CD4-positive, alpha-beta T cell treated with Interleukin-2 at 100 ng/mL for 4 hours (primary cell): ENCODE results near the gene RPS18.
A peak's percentile ranks its signal among the peaks of the same experiment; 100 is the strongest.
"Not testable (repeated sequence)": the region's sequence is repeated elsewhere in the genome, so short reads cannot be mapped to it uniquely, and the experiment has no call there.

Experiments used
- DNase-seq: peaks from one replicate; pipeline ENCODE4 v3.0.0-alpha.2; 2020; ENCODE audit warnings: low spot score

RPS18 gene

GRCh38 chr6:33272275-33273128 lies 627 bp downstream of the RPS18 start:
- DNase-seq: peak; percentile 10

DNA sequence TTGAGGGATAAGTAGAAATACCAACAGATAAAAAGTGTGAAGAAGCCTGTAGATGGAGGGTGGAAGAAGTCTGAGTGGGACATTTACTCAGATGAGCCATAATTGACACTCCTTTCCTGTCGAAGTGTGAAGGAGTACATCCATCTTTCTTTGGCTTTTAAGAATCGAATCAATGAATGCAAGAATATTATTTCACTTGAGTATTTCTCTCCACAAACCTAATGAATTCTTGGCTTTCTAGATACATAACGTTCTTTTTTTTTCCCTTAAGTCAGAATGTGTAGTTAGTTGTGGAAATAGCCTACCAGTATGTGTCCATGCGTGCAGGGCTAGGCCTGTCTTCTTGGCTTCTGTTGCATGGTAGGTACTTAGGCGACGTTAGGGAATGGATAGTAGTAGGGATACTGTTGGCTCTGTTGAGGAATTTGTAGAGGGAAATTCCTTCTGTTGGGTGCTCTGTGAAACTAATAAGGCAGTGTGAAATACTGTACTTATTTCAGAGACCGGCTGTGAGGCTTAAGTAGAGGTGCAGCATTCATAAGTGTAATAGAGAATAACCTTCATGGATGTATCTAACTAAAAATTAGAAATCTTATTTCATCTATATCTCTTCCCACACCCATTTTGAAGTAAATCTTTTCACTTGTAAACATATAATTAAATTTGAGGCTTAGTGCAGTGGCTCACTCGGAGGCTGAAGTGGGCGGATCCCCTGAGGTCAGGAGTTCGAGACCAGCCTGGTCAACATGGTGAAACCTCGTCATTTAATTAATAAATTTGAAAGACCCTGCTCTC lies 1.5 kb downstream of the RPS18 start:
- DNase-seq: no peak

DNA sequence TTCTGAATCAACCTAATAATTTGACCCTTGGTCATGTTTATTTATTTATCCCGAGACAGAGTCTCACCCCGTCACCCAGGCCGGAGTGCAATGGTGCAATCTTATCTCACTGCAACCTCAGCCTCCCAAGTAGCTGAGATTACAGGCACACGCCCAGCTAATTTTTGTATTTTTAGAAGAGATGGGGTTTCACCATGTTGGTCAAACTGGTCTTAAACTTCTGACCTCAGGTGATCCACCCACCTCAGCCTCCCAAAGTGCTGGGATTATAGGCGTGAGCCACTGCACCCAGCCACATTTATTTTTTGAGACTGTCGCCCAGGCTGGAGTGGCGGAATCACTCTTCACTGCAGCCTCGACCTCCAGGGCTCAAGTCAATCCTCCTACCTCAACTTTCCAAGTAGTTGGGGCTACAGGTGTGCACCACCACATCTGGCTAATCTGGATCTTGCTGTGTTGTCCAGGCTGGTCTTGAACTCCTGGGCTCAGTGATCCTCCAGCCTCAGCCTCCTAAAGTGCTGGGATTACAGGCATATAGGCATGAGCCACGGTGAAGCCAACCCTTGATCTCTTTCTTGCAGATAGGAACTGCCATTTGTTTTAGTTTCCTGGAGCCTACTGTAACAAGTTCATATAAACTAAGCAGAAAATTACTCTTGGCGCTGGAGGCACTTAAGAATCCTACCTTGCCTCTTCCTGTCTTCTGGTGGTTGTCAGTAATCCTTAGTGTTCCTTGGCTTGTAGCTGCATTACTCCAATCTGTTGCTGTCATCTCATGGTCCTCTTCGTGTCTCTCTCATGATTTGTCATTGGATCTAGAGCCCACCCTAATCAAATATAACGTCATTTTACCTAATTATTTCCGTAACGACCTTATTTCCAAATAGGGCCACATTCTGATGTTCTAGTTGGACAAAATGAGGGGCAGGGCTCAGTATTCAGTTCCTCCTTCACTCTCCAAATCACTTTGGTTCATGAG lies 2.3 kb downstream of the RPS18 start:
- DNase-seq: no peak

DNA sequence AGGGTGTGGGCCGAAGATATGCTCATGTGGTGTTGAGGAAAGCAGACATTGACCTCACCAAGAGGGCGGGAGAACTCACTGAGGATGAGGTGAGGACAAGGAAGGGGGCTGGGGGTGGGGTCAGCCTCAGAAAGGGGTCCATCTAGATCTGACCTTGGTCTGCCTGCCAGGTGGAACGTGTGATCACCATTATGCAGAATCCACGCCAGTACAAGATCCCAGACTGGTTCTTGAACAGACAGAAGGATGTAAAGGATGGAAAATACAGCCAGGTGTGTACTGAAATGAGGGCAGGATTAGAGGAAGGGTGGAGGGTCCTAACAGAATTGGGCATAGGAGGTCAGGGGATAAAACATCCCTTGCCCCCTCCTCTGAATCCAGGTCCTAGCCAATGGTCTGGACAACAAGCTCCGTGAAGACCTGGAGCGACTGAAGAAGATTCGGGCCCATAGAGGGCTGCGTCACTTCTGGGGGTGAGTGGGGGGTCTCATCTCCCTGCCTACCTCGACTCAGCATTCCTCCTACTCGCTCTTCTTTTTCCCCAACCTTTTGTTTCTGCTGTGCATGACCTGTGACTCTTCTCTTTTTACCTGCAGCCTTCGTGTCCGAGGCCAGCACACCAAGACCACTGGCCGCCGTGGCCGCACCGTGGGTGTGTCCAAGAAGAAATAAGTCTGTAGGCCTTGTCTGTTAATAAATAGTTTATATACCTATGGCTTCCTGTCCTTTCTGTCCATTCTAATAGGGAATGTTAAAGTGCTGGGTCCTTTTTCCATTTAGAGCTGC lies 4.1 kb downstream of the RPS18 start:
- not testable (repeated sequence) for DNase-seq

DNA sequence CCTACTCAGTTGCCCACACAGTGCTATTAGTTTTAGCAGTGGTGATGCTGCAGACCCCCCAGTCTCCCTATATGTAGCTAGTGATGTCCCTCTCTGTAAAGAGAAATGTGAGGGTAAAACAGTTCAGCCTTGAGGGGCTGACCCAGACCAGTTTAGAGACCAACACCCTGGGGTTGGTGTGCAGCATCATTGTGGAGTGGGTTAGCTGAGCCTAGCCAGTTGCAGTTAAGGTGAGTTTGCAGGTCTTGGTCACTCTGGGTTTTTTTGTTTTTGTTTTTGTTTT lies 4.6 kb downstream of the RPS18 start:
- DNase-seq: no peak

- peak; percentile 70 for DNase-seq
Measured at GRCh38 chr6:33276864-33277662, 5.2 kb downstream of the RPS18 start, which contains the start of gene B3GALT4. Gene B3GALT4 (plus strand): TSS chr6:33277123. CDS start chr6:33277420, 297 bp downstream.

DNA sequence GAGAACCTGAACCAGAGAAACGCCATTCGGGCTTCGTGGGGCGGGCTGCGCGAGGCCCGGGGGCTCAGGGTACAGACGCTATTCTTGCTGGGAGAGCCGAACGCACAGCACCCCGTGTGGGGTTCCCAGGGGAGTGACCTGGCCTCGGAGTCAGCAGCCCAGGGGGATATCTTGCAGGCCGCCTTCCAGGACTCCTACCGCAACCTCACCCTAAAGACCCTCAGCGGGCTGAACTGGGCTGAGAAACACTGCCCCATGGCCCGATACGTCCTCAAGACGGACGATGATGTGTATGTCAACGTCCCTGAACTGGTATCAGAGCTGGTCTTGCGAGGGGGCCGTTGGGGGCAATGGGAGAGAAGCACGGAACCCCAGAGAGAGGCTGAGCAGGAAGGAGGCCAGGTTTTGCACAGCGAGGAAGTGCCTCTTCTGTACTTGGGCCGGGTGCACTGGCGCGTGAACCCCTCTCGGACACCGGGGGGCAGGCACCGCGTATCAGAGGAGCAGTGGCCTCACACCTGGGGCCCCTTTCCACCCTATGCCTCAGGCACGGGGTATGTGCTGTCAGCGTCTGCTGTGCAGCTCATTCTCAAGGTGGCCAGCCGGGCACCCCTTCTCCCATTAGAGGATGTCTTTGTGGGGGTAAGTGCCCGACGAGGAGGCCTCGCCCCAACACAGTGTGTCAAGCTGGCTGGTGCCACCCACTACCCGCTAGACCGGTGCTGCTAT lies 6.0 kb downstream of the RPS18 start:
- no peak for DNase-seq

DNA sequence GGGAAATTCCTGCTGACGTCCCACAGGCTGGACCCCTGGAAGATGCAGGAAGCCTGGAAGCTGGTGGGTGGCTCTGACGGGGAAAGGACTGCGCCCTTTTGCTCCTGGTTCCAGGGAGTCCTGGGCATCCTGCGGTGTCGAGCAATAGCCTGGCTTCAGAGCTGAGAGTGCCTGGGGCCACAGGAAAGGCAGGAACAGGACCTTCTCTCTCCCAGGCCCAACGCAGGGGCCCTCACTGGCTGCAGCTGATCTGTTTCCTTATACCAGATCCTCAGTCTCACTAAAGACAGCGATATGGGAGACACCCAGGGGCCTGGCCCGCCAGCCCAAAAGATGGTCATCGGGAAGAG lies 6.5 kb downstream of the RPS18 start:
- no peak for DNase-seq

DNA sequence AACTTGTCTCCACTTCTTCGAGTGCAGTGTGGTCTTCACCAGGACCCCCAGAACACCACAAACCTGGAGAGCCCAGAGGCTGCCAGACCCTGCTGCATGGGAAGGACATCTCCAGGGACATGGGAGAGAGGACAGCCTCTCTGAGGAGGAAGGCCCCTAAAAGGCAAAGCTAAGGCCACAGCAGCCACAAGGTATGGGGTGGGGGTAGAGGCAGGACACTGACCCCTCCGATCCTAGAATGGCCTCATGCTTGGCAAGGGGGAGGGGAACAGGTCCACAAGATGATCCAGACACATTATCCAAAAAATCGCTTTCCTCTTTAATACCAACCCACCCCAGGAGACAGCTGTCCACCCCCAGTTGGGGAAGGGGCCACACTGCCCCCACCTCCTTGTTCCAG lies 6.9 kb downstream of the RPS18 start:
- DNase-seq: no peak

- no peak for DNase-seq
Measured at GRCh38 chr6:33279257-33279695, 7.4 kb downstream of the RPS18 start.

DNA sequence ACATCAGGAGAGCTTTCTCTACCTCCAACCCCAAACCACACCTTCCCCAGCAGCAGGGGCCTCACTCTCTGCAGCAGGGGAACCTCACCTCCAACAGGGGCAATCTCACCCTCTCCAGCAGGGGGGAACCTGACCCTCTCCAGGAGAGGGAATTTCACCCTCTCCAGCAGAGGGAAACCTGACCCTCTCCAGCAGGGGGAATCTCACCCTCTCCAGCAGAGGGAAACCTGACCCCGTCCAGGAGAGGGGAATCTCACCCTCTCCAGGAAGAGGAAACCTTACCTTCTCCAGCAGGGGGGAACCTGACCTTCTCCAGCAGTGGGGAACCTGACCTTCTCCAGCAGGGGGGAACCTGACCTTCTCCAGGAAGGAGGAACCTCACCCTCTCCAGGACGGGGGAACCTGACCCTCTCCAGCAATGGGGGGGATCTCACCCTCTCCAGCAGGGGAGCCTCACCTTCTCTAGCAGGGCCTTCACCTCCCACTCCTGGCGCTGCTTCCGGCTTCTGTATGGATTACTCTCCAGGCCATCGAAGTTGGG lies 8.2 kb downstream of the RPS18 start:
- DNase-seq: no peak

DNA sequence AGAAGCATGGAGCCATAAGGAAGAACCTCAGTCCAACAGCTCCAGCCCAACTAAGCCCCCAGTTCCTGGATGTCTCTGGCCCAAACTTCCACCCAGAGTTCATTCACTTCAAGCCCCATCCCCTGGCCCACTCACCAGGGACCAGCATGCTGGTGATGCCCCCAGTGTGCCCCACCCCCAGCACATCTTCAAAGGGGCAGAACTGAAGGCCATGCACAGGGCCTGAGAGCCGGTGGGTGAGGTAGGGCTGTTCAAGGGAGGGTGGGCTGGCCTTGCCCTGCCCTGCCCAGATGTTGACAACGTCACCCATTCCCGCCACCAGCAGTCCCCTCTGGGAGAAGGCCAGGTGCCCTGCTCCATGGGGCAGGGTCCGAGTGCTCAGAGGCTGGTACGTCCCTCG lies 8.7 kb downstream of the RPS18 start:
- DNase-seq: no peak

DNA sequence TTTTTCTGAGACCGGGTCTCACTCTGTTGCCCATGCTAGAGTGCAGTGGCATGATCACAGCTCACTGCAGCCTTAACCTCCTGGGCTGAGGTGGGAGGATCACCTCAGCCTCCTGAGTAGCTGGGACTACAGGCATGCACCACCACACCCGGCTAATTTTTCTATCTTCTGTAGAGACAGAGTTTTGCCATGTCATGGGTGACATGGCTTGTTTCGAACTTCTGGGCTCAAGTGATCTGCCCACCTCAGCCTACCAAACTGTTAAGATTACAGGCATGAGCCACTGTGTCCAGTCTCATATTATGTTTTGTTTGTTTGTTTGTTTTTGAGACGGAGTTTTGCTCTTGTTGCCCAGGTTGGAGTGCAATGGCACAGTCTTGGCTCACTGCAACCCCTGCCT lies 13.3 kb downstream of the RPS18 start:
- not testable (repeated sequence) for DNase-seq

DNA sequence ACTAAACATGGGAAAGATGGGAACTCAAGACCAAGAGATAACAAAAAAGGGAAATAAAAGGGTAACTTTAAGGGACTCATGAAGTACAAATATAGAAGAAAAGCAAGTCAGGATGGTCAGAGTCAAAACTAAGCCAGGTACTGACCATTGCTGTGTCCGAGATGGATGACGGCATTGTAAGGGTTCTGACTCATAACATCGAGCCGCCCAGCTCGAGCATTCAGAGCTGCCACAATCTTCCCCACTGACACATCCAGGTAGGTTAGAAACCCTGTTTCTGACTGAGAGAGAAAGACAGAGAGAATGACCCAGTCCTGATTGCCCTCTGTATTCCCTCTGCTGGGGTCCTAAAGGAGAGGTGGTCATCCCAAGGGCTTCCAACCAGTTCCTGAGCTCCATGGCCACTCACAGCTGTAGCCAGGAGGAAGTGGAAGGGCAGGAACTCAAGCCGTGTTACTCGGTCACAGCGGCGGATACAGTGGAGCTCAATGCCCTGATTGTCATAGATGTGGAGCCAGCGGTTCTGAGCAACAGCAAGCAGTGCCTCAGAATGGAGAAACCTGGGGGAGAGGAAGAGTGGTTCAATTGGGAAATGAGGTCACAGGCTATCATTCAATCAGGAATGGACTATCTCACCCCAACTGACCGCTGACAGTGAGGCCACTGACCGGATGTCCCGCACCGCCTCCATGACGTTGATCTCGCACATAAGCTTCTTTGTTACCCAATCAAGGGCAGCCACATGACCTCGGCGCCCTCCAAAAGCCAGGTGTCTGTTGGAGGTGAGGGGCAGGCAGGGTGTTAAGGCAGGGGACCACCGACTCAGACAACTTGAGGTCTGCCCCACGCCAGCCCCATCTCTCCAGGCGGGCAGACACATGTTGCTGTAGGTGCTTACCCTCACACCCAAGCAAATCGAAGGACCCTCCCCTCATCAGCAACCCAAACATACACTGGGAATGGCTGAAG lies 15.4 kb downstream of the RPS18 start:
- no peak for DNase-seq

GRCh38 chr6:33288141-33288920 lies 16.5 kb downstream of the RPS18 start:
- no peak for DNase-seq

DNA sequence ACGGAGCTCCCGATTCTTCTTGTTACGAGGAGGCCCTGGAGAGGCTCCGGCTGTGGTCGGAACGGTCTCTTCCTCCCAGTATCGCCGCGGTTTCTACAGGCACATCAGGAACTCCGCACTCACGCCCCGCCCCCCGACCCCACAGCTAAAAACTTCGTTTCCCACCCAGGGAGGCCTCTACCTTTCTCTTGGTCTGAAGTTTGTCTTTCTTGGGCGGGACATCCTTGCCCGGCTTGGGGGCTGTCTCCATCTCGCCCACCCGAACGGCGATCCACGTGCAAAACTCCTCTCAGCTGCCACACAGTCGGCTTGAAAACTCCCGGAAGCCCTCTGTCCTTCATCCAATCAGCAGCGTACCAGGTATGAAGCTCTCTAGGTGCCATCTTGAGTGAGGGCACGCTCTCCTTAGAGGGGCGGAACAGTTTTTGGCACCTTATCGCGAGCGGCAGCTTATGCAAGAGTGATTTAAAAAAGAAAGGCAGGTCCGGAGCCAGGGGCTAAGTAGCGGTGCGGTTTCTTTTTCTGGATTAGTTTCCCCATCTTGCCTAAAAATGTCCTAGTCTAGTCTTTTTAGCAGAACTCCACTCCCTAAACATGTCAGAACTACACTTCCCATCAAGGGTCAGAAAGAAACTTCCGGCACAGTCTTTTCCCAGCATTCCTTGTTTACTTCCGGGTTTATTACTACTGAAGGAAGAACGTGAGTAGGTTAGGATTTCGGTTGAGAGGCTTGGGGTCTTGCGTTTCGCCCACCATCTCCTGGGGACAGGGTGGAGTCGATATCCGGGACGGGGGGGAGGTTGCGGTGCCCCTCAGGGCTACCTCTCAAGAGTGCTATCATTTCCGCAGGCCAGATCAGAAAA lies 17.3 kb downstream of the RPS18 start, which contains the start of the genes PFDN6 and WDR46:
TSS of gene PFDN6 (plus strand) at position 681 of the 863 bp plus-strand sequence. CDS start 256 bp downstream, outside the sequence.
TSS of gene WDR46 (minus strand) at position 319 of the 863 bp plus-strand sequence. CDS start at position 250, 69 bp downstream.
- peak; percentile 86 for DNase-seq
